GM13976 (cell line): ENCODE measurements around the gene LILRB5.
"Not testable (repeated sequence)": the region's sequence is repeated elsewhere in the genome, so short reads cannot be mapped to it uniquely, and the experiment has no call there.

Experiments used
- DNase-seq: peaks from one replicate; pipeline ENCODE4 v3.0.0; 2012; ENCODE audit warnings: low spot score
- in situ Hi-C: fragments of 300-500 bp; cut with MboI; formaldehyde crosslinking; loops from one replicate; pipeline ENCODE4 v1.12.0; 2022; ENCODE audit warnings: low sequenced_read_pairs, mixed read lengths, inconsistent platforms; ENCODE audit not compliant: unreplicated experiment
- TF ChIP-seq, protein P1 (sequence below): IDR thresholded peaks from 2 replicates; pipeline ENCODE4 v1.5.1; 2012; ENCODE audit warnings: borderline replicate concordance, mild to moderate bottlenecking; ENCODE audit not compliant: insufficient read depth; ENCODE audit errors: extremely low read depth, missing control alignments, control extremely low read depth

The LILRB5 gene

DNA sequence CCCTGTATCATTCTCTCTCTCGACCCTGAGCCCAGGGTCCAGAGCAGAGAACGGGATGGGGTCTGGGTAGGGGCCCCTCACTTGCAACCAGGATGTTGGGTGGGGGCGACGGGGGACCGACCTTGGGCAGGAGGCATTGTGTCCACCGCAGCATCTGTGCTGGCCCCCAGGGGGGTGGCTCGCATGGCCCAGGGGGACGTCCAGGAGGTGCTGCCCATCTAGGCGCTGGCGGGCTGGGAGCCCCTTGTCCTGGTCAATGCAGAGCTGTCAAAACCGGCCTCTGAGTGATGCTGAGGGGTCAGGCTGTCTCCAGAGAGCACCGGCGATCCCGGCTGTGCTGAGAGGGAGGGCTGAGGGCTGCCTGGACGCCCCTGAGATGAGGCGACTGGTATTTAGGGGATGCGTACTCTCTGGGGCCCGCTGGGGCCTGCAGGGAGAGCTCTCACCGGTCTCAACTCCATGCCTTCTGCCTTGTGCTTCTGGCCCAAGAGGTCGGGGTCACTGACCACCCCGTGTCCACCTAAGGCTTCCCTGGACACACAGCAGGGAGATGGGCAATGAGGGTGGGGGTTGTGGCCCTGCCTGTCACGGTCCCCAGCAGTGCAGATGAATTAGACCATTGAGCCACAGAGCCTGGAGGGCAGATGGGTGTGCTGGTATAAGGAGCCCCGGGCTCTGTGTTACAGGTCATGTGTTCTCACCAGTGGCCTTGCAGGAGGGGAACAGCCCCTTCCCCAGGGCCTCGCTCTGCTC is 47.8 kb downstream of the LILRB5 start:
- in situ Hi-C loops = no loop called here
- no peak for DNase-seq
- TF ChIP-seq, protein P1, sequence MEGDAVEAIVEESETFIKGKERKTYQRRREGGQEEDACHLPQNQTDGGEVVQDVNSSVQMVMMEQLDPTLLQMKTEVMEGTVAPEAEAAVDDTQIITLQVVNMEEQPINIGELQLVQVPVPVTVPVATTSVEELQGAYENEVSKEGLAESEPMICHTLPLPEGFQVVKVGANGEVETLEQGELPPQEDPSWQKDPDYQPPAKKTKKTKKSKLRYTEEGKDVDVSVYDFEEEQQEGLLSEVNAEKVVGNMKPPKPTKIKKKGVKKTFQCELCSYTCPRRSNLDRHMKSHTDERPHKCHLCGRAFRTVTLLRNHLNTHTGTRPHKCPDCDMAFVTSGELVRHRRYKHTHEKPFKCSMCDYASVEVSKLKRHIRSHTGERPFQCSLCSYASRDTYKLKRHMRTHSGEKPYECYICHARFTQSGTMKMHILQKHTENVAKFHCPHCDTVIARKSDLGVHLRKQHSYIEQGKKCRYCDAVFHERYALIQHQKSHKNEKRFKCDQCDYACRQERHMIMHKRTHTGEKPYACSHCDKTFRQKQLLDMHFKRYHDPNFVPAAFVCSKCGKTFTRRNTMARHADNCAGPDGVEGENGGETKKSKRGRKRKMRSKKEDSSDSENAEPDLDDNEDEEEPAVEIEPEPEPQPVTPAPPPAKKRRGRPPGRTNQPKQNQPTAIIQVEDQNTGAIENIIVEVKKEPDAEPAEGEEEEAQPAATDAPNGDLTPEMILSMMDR = no peak

DNA sequence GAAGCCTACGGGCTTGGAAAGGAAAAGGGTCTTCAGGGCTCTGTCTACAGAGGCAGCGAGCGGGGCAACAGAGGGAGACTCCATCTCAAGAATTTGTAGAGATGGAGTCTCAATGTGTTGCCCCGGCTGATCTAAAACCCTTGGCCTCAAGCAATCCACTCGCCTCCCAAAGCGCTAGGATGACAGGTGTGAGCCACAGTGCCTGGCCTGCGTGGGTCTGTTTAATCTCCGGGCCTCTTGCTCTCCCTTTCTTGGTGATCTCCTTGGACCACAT is 48.4 kb downstream of the LILRB5 start:
- TF ChIP-seq, protein P1 = no peak
- in situ Hi-C loops = no loop called here
- no peak for DNase-seq

DNA sequence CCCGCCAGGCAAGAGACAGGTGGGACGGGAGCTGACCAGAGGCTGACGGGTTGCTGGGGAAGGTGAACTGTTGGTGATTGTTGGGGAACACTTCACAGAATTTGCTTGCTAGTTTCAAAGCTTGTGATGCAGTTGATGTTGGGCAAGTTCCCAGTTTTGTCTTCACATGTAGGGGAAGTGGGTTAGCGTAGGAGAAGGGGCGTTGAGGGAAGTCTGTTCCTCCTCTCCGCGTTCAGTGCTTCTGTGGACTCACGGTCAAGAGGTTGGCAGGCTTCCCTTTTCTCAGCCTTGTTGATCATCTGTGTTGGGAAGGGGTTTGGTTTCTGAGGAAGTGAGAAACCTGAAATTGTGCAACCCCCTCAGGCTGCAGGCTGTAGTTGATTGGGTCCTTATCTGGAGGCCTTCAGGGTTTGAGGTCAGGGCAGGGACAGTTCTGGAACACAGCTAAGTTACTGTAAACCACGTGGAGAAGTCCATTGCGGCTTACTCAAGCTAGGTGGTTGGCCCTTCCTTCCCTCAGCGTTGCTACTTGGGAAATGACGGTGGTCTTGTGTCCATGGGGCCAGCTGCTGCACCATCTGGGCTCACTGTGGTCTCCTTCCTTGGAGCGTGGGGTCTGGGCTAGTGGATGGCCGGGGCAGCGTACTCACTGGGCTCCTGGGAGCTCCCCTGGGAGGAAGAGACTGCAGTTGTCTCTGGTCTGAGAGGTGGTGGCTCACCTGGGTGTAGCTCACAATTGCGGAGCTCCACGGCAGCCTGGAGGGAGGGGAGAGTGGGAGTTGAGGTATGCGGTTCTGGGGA is 48.9 kb downstream of the LILRB5 start:
- peak; percentile 76 for DNase-seq
- TF ChIP-seq, protein P1 = no peak
- in situ Hi-C loops = no loop called here

DNA sequence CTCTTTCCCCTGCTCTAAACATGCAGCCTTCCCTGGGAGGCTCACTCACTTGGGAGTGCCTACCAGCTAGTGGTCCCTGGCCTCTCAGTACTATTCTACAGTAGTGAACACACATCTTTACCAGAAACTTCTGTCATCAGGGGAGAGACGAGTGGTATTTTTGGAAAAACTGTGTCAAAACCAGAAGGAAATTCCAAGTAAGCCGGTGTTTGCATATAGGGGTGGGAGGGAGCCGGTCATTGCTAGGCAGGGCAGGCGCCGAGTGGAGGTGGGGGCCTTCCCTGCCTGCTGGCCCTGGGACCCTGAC is 49.4 kb downstream of the LILRB5 start:
- TF ChIP-seq, protein P1 = no peak
- DNase-seq = no peak
- in situ Hi-C loops = no loop called here

DNA sequence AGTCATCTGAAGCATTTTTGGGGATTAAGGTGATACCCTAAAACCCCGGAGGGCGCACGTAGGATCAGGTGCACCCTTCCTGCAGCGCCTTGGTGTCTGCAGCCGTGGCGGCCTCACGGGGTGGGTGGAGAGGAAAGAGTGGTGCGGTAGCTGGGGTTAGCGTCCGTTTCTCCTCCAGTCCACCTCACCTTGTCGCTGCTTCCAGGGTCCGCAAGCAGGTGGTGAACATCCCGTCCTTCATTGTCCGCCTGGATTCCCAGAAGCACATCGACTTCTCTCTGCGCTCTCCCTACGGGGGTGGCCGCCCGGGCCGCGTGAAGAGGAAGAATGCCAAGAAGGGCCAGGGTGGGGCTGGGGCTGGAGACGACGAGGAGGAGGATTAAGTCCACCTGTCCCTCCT is 49.9 kb downstream of the LILRB5 start:
- DNase-seq, in situ Hi-C loops: not testable (repeated sequence)

DNA sequence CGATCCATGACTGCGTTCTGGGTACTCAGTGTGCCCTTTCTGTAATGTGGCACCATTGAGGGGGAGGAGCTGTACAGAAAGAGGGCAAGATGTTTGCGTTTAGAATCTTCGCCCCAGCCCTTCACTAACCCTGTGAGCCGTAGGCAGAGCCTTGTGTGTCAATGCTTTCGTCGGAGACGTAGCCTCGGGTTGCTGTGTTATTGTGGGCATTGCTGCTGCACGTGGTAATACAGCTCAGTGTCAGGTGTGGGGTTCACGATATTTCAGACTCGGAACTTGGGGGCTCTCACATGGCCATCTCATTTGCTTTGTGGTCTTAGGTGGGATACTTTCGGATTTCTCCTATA is 50.3 kb downstream of the LILRB5 start:
- no peak for DNase-seq
- in situ Hi-C loops = no loop called here
- TF ChIP-seq, protein P1 = no peak

DNA sequence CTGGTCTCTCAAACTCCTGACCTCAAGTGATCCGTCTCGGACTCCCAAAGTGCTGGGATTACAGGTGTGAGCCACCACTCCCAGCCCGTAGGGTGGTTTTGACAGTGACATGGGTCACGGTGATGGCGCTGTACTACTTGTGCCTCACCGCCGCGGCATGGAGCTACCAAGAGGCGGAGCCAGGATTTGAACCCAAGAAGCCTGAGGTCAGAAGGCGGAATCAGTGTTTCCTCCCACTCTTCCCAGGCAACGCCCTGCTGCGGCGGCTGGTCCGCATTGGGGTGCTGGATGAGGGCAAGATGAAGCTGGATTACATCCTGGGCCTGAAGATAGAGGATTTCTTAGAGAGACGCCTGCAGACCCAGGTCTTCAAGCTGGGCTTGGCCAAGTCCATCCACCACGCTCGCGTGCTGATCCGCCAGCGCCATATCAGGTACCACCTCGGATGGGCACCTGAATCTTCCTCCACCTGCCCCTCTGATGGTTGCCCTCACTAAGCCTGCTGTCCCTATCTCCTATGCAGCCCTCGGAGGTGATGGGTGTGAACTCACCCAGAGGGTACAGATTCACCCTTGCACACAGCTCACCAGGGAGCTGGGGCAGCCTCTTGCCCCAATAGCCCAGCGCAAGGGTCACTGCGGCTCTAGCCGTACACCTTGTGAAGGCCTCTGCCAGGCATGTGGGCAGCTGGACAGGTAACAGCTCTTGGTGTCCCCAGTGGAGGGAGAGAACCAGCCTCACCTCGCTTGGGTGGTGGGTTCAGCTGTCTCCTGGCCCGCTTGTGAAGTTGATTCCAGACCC is 50.8 kb downstream of the LILRB5 start:
- DNase-seq = no peak
- TF ChIP-seq, protein P1 = no peak
- in situ Hi-C loops = no loop called here
